Choroid plexus epithelial cell (primary cell): ENCODE measurements around the gene KCNJ4.

Source experiments
- DNase-seq: peaks from one replicate; pipeline ENCODE4 v3.0.0-alpha.2; 2010; ENCODE audit warnings: low read depth
- H3K4me3 ChIP-seq: 2 replicates; pipeline ENCODE4 v1.5.1; 2011; ENCODE audit warnings: low read depth, mild to moderate bottlenecking, control low read depth, low read length, moderate library complexity
- CTCF ChIP-seq: conservative IDR thresholded peaks from 2 replicates; pipeline ENCODE4 v1.5.1; 2011; ENCODE audit warnings: low read depth, mild to moderate bottlenecking, control low read depth, inconsistent platforms, low read length, moderate library complexity

KCNJ4 gene

GRCh38 chr22:38451864-38452263, 3.1 kb downstream of the KCNJ4 start:
- no peak for TF ChIP-seq CTCF
- no peak overlapping the region for H3K4me3 ChIP-seq
- DNase-seq = no peak

- DNase-seq = no peak
- no peak overlapping the region for H3K4me3 ChIP-seq
- no peak for TF ChIP-seq CTCF
These were observed 3.6 kb downstream of the KCNJ4 start for GRCh38 chr22:38451404-38451803.

GRCh38 chr22:38450234-38450797, 4.7 kb downstream of the KCNJ4 start:
- H3K4me3 ChIP-seq = no peak overlapping the region
- DNase-seq = no peak
- no peak for TF ChIP-seq CTCF

GRCh38 chr22:38449776-38450175, 5.2 kb downstream of the KCNJ4 start:
- no peak for DNase-seq
- no peak for TF ChIP-seq CTCF
- H3K4me3 ChIP-seq = no peak overlapping the region

GRCh38 chr22:38448945-38449745, 5.9 kb downstream of the KCNJ4 start:
- no peak for DNase-seq
- TF ChIP-seq CTCF = no peak
- H3K4me3 ChIP-seq = no peak overlapping the region

- no peak for DNase-seq
- H3K4me3 ChIP-seq = no peak overlapping the region
- no peak for TF ChIP-seq CTCF
These were observed 8.9 kb downstream of the KCNJ4 start for GRCh38 chr22:38446018-38446601.
